ENCODE measurements around the gene CBX2. TPM values are rescaled to one million over a fixed set of nuclear protein-coding genes. Genes with fewer than 3 reads are reported as not detected.

CBX2 gene
- total and polyA plus RNA-seq, 8 donors, result 2.6 to 33.8 (median 24.7) TPM

DNA sequence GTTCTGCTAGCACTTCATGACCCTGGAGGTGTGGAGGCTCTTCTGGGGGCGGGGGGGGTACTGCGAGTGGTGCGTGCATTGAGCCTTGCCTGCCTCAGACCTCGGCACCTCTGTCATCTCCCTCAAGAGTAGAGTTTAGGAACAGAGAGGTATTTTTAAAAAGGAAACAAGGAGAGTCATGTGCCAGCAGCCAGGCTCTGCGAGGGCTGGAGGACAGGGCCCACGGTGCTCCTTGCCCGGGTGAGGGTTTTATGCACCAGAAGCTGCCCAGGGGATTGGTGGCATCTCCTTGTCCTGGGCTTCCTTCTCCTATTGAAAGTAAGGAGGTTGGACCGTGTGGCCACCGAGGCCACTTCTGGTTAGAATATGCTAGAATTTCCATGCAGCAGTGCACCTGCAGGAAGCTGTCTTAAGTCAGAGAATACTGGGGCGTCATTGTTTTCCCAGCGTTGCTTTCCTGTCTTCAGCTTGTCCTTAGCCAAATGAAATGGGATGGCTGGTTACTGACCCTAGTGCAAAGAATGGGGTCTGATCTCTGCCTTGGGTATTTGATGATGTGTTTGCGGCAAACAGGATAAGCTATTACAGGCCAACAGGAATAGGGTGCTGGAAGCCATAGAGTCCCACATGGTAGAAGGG is 3.2 kb downstream of the CBX2 start:
- TF ChIP-seq, protein P1, sequence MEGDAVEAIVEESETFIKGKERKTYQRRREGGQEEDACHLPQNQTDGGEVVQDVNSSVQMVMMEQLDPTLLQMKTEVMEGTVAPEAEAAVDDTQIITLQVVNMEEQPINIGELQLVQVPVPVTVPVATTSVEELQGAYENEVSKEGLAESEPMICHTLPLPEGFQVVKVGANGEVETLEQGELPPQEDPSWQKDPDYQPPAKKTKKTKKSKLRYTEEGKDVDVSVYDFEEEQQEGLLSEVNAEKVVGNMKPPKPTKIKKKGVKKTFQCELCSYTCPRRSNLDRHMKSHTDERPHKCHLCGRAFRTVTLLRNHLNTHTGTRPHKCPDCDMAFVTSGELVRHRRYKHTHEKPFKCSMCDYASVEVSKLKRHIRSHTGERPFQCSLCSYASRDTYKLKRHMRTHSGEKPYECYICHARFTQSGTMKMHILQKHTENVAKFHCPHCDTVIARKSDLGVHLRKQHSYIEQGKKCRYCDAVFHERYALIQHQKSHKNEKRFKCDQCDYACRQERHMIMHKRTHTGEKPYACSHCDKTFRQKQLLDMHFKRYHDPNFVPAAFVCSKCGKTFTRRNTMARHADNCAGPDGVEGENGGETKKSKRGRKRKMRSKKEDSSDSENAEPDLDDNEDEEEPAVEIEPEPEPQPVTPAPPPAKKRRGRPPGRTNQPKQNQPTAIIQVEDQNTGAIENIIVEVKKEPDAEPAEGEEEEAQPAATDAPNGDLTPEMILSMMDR (IDR thresholded peaks at IDR 0.05), result no peak
- H3K4me1 ChIP-seq, result peaks cover 12 to 29% of the 10 kb centered on the region in 2 donors
- DNase-seq (no peak), ATAC-seq (no peak)
- no peak overlapping the region for H3K4me3 ChIP-seq
- H3K36me3 ChIP-seq, result peaks cover 0 to 10% of the 10 kb centered on the region in 2 donors
- H3K9me3 ChIP-seq, result no peaks in the 10 kb centered on the region
- H3K27me3 ChIP-seq, result peaks cover 20 to 86% of the 10 kb centered on the region in 2 donors
- no peak overlapping the region for H3K27ac ChIP-seq
- intact Hi-C loops (cut with DNase I), result loop anchor here in 1 of 2 donors (10.0 kb wide), 2 partner anchors 134 to 194 kb away; no protein-coding TSS in a partner anchor

GRCh38 chr17:79781736-79782575 is 4.0 kb downstream of the CBX2 start:
- Histone ChIP-seq H3K36me3 (peaks cover 0 to 10% of the 10 kb centered on the region in 2 donors), H3K4me1 (peaks cover 11 to 26% of the 10 kb centered on the region in 2 donors), H3K27ac (no peak overlapping the region), H3K27me3 (peaks cover 12 to 86% of the 10 kb centered on the region in 2 donors), H3K9me3 (no peaks in the 10 kb centered on the region), H3K4me3 (no peak overlapping the region)
- DNase-seq (no peak), ATAC-seq (no peak)
- intact Hi-C loops (cut with DNase I), result loop anchor here in 1 of 2 donors (10.0 kb wide), 2 partner anchors 133 to 193 kb away; no protein-coding TSS in a partner anchor
- TF ChIP-seq, protein P1 (IDR thresholded peaks at IDR 0.05), result no peak

DNA sequence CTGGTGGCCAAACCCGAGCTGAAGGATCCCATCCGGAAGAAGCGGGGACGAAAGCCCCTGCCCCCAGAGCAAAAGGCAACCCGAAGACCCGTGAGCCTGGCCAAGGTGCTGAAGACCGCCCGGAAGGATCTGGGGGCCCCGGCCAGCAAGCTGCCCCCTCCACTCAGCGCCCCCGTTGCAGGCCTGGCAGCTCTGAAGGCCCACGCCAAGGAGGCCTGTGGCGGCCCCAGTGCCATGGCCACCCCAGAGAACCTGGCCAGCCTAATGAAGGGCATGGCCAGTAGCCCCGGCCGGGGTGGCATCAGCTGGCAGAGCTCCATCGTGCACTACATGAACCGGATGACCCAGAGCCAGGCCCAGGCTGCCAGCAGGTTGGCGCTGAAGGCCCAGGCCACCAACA is 5.9 kb downstream of the CBX2 start:
- ATAC-seq (no peak), DNase-seq (no peak)
- Histone ChIP-seq H3K36me3 (peaks cover 0 to 10% of the 10 kb centered on the region in 2 donors), H3K4me3 (no peak overlapping the region), H3K27me3 (peaks cover 7 to 88% of the 10 kb centered on the region in 2 donors), H3K27ac (no peak overlapping the region), H3K9me3 (no peaks in the 10 kb centered on the region), H3K4me1 (peaks cover 2 to 11% of the 10 kb centered on the region in 2 donors)
- TF ChIP-seq, protein P1 (IDR thresholded peaks at IDR 0.05), result no peak
- intact Hi-C loops (cut with DNase I), result loop anchor here in 1 of 2 donors (10.0 kb wide), 2 partner anchors 131 to 191 kb away; no protein-coding TSS in a partner anchor

DNA sequence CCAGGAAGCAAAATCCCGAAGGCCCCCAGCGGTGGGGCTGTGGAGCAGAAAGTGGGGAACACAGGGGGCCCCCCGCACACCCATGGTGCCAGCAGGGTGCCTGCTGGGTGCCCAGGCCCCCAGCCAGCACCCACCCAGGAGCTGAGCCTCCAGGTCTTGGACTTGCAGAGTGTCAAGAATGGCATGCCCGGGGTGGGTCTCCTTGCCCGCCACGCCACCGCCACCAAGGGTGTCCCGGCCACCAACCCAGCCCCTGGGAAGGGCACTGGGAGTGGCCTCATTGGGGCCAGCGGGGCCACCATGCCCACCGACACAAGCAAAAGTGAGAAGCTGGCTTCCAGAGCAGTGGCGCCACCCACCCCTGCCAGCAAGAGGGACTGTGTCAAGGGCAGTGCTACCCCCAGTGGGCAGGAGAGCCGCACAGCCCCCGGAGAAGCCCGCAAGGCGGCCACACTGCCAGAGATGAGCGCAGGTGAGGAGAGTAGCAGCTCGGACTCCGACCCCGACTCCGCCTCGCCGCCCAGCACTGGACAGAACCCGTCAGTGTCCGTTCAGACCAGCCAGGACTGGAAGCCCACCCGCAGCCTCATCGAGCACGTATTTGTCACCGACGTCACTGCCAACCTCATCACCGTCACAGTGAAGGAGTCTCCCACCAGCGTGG is 6.5 kb downstream of the CBX2 start:
- TF ChIP-seq, protein P1 (IDR thresholded peaks at IDR 0.05), result no peak
- H3K9me3 ChIP-seq, result no peaks in the 10 kb centered on the region
- no peak overlapping the region for H3K4me3 ChIP-seq
- H3K27ac ChIP-seq, result no peak overlapping the region
- ATAC-seq (no peak), DNase-seq (no peak)
- peaks cover 0 to 10% of the 10 kb centered on the region in 2 donors for H3K36me3 ChIP-seq
- H3K4me1 ChIP-seq, result peaks cover 2 to 10% of the 10 kb centered on the region in 2 donors
- peaks cover 13 to 88% of the 10 kb centered on the region in 2 donors for H3K27me3 ChIP-seq
- intact Hi-C loops (cut with DNase I), result loop anchor here in 1 of 2 donors (5.0 to 10.0 kb wide), 3 partner anchors 130 to 208 kb away; no protein-coding TSS in a partner anchor

Data from left lung (tissue), 10 donors.